Measurements from ENCODE around the gene MYT1. TPM values are rescaled to one million over a fixed set of nuclear protein-coding genes. Genes with fewer than 3 reads are reported as not detected.

The MYT1 gene
- total and polyA plus RNA-seq, 3 donors from 2014 or later, result 1.7 to 22.2 (median 2.9) TPM

- Histone ChIP-seq H3K27me3 (no peaks in the 10 kb centered on the region), H3K27ac (no peak overlapping the region), H3K4me3 (no peak overlapping the region), H3K4me1 (no peaks in the 10 kb centered on the region), H3K9me3 (no peaks in the 10 kb centered on the region), H3K36me3 (ENCODE audit: low read depth, missing control alignments) (no peaks in the 10 kb centered on the region)
- WGBS, 2 donors, result 92 to 96% methylated on average over 8 to 19 of the region's 19 CpGs
- DNase-seq, result no peak
- TF ChIP-seq, protein P1, sequence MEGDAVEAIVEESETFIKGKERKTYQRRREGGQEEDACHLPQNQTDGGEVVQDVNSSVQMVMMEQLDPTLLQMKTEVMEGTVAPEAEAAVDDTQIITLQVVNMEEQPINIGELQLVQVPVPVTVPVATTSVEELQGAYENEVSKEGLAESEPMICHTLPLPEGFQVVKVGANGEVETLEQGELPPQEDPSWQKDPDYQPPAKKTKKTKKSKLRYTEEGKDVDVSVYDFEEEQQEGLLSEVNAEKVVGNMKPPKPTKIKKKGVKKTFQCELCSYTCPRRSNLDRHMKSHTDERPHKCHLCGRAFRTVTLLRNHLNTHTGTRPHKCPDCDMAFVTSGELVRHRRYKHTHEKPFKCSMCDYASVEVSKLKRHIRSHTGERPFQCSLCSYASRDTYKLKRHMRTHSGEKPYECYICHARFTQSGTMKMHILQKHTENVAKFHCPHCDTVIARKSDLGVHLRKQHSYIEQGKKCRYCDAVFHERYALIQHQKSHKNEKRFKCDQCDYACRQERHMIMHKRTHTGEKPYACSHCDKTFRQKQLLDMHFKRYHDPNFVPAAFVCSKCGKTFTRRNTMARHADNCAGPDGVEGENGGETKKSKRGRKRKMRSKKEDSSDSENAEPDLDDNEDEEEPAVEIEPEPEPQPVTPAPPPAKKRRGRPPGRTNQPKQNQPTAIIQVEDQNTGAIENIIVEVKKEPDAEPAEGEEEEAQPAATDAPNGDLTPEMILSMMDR (IDR thresholded peaks at IDR 0.05), result no peak
- TF ChIP-seq POLR2A (IDR thresholded peaks at IDR 0.05), result no peak
- intact Hi-C loops (cut with DNase I; ENCODE audit: low total_unique reads), result no loop called here
Observed at GRCh38 chr20:64239449-64240242, 75.4 kb downstream of the MYT1 start.

DNA sequence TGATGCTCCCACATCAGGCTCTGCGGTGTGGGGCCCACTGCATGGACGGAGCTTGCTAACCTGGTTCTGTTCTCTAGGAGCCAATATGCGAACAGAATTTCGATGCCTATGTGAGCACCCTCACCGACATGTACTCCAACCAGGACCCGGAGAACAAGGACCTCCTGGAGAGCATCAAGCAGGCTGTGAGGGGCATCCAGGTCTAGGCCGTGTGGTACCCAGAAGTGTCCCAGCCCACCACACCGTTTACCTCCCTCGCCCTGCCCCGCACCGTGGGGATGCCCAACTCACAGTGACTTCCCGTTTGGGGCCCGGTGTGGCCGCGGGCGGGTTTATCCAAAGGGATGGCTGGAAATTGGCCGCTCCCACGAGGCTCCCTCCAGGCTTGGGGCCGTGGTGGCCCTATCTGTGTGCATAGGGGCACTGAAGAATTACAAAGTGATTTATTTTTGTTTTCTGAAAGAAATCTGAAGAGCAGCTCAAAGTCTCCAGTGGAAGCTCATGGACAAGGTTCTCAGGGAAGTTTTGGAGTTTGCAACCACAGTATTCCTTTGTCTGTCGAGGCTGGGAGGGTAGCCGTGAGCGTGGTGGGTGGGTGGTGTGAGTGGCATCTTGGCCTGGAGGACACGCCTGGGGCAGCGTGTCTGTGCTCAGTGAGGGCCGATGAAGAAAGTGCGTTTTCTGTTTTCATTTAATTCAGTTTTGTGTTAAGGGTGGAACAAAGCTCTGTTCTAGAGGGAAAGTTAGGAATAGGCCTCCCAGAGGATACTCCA is 76.2 kb downstream of the MYT1 start:
- Histone ChIP-seq H3K4me3 (no peak overlapping the region), H3K4me1 (no peaks in the 10 kb centered on the region), H3K27ac (no peak overlapping the region), H3K9me3 (no peaks in the 10 kb centered on the region), H3K36me3 (ENCODE audit: low read depth, missing control alignments) (no peaks in the 10 kb centered on the region), H3K27me3 (no peaks in the 10 kb centered on the region)
- intact Hi-C loops (cut with DNase I; ENCODE audit: low total_unique reads), result no loop called here
- TF ChIP-seq, protein P1 (IDR thresholded peaks at IDR 0.05), result no peak
- TF ChIP-seq POLR2A (IDR thresholded peaks at IDR 0.05), result no peak
- DNase-seq, result no peak
- WGBS, 2 donors, result 95 to 98% methylated on average over 12 to 26 of the region's 26 CpGs

DNA sequence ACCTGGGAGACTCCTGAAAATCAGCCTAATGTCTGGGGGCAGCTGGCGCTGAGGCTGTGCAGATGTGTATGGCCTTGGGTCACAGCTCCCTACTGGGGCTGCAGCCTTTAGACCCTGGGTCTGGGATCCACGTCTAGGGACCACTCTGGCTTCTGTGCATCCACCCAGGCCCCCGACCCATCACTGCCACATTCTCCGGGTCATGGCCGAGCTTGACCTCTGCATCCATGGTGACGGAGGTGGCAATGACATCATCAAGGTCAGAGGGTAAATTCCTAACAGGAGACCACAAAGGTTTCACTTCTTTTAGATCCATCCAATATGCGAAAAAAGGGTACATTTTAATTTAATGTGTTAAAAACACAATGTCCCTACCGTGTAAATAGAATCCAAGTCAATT is 76.8 kb downstream of the MYT1 start:
- Histone ChIP-seq H3K36me3 (ENCODE audit: low read depth, missing control alignments) (no peaks in the 10 kb centered on the region), H3K4me3 (no peak overlapping the region), H3K27ac (no peak overlapping the region), H3K27me3 (no peaks in the 10 kb centered on the region), H3K9me3 (no peaks in the 10 kb centered on the region), H3K4me1 (no peaks in the 10 kb centered on the region)
- TF ChIP-seq POLR2A (IDR thresholded peaks at IDR 0.05), result no peak
- TF ChIP-seq, protein P1 (IDR thresholded peaks at IDR 0.05), result no peak
- DNase-seq, result no peak
- intact Hi-C loops (cut with DNase I; ENCODE audit: low total_unique reads), result no loop called here
- 81 to 82% methylated on average over 8 of the region's 8 CpGs for WGBS, 2 donors

- no peaks in the 10 kb centered on the region for H3K9me3 ChIP-seq
- no peak for TF ChIP-seq POLR2A (IDR thresholded peaks at IDR 0.05)
- TF ChIP-seq, protein P1 (IDR thresholded peaks at IDR 0.05), result no peak
- intact Hi-C loops (cut with DNase I; ENCODE audit: low total_unique reads), result no loop called here
- no peaks in the 10 kb centered on the region for H3K4me1 ChIP-seq
- H3K27ac ChIP-seq, result no peak overlapping the region
- 84 to 87% methylated on average over 19 of the region's 19 CpGs for WGBS, 2 donors
- no peak overlapping the region for H3K4me3 ChIP-seq
- H3K36me3 ChIP-seq (ENCODE audit: low read depth, missing control alignments), result no peaks in the 10 kb centered on the region
- no peaks in the 10 kb centered on the region for H3K27me3 ChIP-seq
- DNase-seq, result no peak
Observed at GRCh38 chr20:64242003-64242796, 77.9 kb downstream of the MYT1 start.
